GM19023 (cell line): ENCODE data around the gene PTDSS2.

Experiments used
- ATAC-seq: cut with Tn5 transposase; IDR thresholded peaks from one replicate; pipeline ENCODE4 v1.9.1; 2021; ENCODE audit warnings: mild to moderate bottlenecking, moderate library complexity; ENCODE audit not compliant: unreplicated experiment

The PTDSS2 gene

GRCh38 chr11:445765-446588 is 4.1 kb upstream of the PTDSS2 start:
- no peak for ATAC-seq

DNA sequence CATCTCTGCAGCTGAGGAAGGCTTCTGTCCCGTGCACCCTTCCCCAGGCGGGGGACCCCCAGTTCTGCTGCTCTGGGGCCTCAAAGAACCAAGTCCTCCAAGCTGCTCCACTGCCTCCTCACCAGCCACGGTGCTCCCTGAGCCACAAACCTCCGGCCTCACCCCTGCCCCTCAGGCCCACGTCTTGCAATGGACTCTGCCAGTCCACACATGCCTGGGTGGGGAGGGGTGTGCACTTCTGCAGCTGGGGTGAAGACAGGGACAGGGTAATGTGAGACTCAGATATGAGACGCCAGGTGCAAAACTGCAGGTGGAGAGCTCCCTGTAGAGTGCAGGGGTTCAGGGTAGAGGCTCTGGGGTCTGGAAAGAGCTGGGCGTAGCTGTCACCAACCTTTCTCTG is 3.2 kb upstream of the PTDSS2 start:
- no peak for ATAC-seq

DNA sequence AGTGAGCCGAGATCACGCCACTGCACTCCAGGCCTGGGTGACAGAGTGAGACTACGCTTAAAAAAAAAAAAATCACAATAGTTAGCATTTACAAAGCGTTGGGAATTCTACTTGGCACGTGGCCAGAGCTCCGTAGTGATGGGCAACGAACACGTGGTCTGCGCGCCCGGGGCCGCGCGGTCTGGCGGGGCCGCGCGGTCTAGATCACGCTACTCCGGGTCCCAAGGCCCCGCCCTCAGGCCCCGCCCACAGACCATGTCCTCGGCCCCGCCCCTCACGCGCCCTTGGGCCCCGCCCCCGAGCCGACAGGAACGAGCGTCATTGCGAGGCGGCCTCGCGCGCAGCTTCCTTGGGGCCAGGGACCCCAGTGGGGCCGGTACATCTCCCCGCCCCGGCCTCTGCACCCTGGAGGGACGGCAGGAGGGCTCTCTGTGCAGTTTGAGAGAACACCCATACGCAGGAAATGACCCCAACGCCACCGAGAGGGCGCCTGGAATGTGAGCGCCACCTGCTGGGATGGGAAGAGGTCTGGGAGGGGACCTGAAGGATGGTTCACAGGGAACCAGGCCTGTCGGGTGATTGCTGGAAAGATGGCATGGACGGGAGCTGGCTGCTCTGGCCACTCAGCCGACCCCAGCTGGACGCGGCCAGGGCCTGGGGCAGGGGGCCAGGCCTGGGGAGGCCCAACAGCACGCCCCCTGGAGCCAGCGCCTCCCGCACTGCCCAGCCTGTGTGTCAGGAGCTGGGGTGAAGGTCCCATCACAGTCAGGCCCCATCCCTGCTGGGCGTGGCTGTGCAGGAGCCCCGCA is 2.0 kb upstream of the PTDSS2 start:
- peak; percentile 44 for ATAC-seq

DNA sequence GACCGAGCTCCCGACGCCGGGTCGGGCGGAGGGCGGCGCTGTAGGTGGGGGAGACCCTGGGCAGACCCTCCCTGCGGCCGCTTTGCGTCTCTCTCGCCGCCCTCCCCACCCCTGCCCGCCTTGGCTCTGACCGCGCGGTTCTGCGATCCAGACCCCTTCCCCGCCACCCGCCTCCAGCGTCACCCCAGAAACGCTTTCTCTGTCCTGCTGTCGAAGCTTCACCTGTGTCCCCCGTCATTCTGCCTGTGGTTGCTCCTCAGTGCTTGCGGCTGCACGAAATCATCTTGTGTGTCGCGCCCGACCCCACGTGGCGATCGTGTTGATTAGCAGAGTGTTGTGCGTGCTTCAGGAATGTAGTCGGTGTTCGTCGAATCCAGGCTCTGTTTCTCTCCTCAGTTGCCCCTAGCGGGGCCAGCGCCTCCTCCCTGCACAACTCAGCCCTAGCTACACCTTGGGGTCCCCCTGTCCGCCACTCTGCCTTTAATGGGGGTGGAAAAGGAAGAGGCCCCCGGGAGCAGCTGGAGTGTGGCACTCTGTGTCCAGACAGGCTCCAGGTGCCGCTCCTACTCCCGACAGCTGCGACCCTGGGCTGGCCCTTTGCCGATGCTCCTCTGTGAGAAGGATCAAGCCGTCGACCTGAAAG is 851 bp downstream of the PTDSS2 start:
- peak; percentile 5 for ATAC-seq

- no peak for ATAC-seq
Observed at GRCh38 chr11:451738-452137, 1.7 kb downstream of the PTDSS2 start.

DNA sequence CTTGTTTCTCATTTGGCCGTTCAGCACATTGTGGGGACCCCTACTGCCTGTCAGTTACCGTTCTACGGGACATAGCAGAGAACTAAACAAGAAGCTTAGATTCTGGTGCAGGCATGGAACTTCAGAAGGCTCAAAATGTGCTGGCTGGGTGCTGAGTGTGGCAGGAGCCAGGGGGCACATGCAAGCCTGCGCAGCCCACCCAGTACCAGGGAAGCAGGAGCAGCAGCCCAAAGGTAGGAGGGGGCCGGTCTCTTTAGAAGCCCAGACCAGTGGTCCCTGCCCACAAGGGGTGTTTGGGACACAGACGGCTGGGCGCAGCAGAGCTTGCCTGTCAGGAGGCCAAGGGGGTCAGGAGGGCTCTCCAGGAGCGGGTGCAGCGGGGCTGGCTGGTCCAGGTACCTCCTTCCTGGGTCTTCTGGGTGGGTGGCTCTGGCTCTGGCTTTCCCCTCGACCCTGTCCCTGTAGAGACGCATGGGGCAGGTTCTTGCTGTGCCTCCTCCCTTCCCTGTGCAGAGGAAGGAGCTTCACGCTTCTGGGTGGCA is 2.2 kb downstream of the PTDSS2 start:
- ATAC-seq: no peak

GRCh38 chr11:452916-453527 is 2.9 kb downstream of the PTDSS2 start:
- ATAC-seq: no peak

DNA sequence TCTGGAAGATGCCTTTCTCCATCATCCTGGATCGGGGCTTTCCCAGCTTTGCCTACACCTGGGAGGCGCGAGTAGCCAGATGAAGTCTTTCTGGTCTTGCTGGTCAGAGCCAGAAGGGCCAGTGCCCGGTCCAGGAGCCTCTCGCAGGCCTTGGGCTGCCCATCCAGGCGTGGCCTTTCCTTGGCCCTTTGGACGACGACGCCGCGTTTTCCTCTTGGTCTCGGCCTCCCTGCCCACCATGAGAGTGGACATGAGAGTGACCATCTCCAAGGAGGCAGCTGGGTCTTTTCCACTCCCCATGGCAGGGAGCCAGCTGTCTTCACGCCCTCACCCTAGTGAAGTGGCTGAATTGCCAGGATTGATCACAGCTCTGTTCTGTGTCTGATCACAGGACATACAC is 3.5 kb downstream of the PTDSS2 start:
- no peak for ATAC-seq

DNA sequence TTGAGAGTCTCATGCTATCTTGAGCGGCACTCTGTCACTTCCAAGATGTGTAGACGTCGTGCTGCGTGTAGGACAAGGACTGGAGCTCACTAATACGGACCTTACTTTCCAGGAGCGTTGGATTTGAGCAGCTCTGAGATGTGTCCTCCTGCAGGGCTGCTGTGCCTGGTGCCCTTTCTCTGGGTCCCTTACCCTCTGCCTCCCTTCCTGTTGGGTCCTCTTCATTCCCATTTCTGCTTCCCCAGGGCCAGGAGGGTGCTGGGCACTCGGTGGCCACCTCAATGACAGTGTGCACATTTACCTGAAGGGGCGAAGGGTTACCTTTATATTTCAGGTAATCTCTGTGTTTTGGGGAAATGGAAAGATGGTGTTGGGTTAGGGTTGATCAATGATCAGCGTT is 4.0 kb downstream of the PTDSS2 start:
- ATAC-seq: no peak

- no peak for ATAC-seq
Observed at GRCh38 chr11:454801-455565, 4.9 kb downstream of the PTDSS2 start.

DNA sequence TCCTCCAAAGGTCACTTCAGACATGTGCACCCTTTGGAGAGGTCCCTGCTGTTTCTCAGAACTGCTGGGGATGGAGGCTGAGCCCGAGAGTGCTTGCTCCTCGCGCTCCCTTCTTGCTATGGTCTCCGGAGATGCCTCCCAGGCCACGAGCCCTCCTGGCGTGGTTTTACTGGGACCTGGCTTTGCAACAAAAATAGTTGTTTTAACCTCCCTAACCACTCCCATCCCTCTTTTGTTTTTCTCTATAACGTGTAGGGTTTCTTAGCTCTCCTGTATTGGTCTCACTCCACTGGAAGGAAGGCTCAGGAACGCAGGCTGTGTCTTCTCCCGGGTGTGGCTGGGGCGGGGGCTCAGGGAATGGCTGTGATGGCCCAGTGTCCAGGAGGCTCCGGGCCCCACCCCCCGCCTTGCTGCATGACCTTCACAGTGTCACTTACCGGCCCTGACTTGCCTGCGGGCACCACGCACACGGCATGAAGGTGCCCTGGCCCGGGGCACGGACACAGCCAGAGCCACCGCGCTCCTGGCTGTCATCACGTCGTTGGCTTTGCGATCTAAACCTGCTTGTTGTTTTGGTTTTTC is 5.6 kb downstream of the PTDSS2 start:
- ATAC-seq: no peak

DNA sequence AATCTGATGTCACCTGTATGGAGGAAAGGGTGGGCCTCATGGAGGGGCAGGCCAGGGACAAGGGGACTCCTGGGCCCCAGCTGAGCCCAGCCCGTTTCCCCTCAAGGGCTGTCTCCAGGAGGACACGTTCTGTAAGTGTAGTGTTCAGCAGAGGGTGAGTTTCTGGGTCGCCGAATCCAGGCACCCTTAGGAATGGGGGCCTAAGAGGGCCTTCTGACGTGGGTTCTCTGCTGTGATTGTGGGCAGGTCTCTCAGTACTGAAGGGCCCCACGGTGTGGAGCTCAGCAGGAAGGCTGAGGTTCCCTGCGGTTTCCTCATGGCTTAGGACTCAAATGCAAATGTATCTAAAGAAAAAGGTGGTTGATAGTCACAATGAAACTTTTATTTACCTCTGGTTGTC is 6.5 kb downstream of the PTDSS2 start:
- ATAC-seq: no peak

GRCh38 chr11:457111-457760 is 7.2 kb downstream of the PTDSS2 start:
- ATAC-seq: no peak

GRCh38 chr11:459511-460220 is 9.6 kb downstream of the PTDSS2 start:
- no peak for ATAC-seq

DNA sequence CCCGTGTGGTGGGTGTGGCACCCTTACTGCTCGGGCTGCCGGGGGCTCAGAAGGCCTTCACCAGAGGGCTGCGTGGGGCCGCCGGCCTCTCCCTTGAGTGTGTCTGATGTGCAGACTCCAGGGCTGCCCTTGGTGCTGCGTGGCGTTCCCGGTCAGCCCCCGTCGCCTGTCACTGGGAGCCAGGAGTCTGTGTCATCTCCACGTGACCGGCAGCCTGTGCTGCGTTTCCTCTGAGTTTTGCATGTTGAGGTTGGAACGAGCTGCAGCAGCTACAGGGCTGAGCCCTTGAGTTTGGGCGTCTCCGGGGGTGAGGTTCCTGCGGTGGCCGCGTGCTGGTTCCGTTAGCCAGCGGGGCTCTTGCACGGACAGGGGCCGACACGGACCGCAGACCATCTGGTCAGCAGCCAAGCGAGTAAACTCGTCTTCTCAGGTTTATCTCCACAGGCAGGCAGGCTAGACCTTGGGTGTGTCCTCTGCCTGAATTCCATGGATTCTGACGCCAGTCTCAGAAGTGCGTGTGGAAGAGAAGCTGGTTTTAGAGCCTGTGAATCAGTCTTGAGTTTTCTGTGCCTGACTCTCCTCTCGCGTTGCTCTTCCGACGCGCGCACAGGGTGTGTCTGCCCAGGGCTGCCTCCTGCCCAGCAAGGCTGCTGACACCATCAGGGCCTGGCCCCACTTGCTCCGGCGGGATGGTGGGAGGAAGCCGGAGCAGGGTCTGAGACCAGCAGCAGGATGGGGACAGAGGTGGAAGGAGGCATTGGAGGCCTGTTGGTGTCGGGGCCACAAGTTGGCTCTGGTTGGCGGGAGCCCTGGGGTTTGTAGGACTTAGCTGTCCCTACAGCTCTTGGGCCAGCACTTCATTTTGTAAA is 10.5 kb downstream of the PTDSS2 start:
- no peak for ATAC-seq

GRCh38 chr11:461626-462025 is 11.5 kb downstream of the PTDSS2 start:
- no peak for ATAC-seq

DNA sequence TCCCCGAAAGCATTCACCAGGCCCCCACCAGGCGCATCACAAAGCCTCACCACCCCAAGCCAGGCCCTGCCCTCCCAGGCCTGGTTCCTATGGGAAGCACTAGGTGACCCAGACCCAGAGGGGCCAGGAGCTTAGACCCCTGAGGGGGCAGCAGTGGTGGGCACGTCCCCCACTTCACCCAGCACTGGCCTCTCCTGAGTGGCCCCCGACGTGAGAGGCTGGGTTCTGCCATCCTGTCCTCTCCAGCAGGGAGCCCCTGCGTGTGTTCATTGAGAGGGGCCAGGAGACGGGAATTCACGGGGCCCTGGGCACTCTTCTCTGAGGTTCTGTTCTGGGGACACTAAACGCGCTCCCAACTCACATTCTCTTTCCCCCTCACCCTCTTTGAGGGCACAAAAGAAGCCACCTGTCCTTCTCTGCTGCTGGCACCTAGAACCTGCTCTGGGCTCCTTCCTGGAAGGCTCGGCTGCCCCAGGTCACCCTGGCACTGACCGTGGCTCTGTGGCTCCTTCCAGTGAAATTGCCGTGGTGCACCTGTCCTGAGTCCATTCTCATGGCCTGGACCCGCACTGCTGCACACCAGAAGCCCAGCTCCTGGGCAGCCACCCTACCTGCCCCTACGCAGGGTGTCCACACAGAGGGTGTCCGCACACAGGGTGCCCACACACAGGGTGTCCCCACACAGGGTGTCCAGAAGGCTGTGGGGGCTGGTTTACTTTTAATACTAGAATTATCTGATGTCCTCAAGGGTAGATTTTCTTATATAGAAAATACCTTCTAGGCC is 12.2 kb downstream of the PTDSS2 start:
- no peak for ATAC-seq
